ENCODE data around the gene WDR33.

WDR33 gene

DNA sequence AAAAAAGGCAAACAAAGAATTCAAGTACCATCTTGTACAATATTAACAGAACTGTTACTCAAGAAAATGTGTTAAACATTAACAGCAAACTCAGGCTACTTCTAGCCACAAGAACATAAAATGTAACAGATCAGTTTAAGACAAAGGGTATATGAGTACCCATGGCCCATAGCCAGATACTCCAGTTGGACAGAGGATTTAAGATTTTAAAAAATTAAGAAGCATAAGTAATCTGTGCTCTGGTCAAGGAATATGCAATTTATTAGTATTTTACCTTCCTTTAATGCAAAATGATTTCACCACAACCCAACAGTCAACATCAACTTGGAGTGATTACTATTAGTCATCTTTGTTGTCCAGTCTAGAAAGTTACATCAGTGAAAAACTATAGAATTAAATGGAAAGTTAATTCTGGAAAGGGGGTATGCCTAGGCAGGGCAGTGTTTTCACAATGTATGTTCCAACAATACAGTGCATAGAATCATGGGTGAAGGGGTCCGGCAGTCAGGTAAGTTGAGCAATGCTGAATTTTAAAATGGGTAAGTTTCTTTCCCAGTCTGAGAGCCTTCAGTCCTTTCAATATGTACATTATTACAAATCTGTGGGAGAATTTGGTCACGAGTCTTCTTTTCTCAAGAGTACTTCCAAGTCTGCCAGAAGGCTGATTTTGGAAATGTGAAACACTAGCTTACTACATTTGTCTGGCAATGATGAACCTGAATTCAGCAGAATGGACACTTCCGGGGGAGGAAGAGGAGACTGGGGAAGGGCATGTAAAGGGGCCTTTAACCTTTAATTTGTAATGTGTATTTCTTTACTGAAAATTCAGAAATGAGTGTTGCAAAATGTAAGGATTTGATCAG is 75.2 kb downstream of the WDR33 start:
- TF ChIP-seq, protein P1, sequence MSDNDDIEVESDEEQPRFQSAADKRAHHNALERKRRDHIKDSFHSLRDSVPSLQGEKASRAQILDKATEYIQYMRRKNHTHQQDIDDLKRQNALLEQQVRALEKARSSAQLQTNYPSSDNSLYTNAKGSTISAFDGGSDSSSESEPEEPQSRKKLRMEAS (IDR thresholded peaks at IDR 0.05) = no peak
- TF ChIP-seq EGR1 (IDR thresholded peaks at IDR 0.05) = no peak
- TF ChIP-seq CREB1 (IDR thresholded peaks at IDR 0.05; ENCODE audit: low read depth) = no peak
- TF ChIP-seq EP300 (IDR thresholded peaks at IDR 0.05; ENCODE audit: borderline replicate concordance) = no peak
- TF ChIP-seq CEBPB (IDR thresholded peaks at IDR 0.05) = no peak
- TF ChIP-seq NFIC (IDR thresholded peaks at IDR 0.05) = no peak
- TF ChIP-seq YY1 (IDR thresholded peaks at IDR 0.05; ENCODE audit: low read depth) = no peak
- no peak for TF ChIP-seq RAD21 (IDR thresholded peaks at IDR 0.05; ENCODE audit: low read depth)
- TF ChIP-seq, protein P2, sequence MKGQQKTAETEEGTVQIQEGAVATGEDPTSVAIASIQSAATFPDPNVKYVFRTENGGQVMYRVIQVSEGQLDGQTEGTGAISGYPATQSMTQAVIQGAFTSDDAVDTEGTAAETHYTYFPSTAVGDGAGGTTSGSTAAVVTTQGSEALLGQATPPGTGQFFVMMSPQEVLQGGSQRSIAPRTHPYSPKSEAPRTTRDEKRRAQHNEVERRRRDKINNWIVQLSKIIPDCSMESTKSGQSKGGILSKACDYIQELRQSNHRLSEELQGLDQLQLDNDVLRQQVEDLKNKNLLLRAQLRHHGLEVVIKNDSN (IDR thresholded peaks at IDR 0.05) = no peak
- TF ChIP-seq ZBTB7A (IDR thresholded peaks at IDR 0.05; ENCODE audit: low read depth) = no peak
- no peak for TF ChIP-seq TEAD4 (IDR thresholded peaks at IDR 0.05)
- TF ChIP-seq TCF12 (IDR thresholded peaks at IDR 0.05; ENCODE audit: low read depth) = no peak

DNA sequence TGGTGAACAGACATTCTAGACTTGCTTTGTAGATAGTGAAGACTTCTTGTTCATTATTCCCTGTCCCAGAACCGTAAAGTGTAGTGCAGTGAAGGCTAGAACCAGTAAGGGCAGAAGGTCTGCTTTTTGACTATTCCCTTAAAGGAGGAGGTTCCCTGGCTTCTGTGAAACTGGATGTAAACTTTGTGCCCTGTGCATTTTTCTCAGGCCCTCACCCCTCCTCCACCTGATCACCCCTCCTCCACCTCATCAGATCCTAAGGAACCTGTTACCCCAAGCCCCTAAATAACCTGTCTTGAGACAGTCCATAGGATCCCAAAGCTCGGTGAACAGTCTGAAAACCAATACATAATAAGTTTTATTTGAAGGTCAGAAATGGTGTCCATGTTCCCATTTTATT is 75.9 kb downstream of the WDR33 start:
- TF ChIP-seq, protein P1 (IDR thresholded peaks at IDR 0.05) = no peak
- TF ChIP-seq FOXM1 (IDR thresholded peaks at IDR 0.05; ENCODE audit: borderline replicate concordance, low read depth) (no peak), ZBTB7A (IDR thresholded peaks at IDR 0.05; ENCODE audit: low read depth) (no peak), NFIC (IDR thresholded peaks at IDR 0.05) (no peak), EGR1 (IDR thresholded peaks at IDR 0.05) (no peak), YY1 (IDR thresholded peaks at IDR 0.05; ENCODE audit: low read depth) (no peak), RAD21 (IDR thresholded peaks at IDR 0.05; ENCODE audit: low read depth) (no peak), CREB1 (IDR thresholded peaks at IDR 0.05; ENCODE audit: low read depth) (no peak)
- TF ChIP-seq, protein P3, sequence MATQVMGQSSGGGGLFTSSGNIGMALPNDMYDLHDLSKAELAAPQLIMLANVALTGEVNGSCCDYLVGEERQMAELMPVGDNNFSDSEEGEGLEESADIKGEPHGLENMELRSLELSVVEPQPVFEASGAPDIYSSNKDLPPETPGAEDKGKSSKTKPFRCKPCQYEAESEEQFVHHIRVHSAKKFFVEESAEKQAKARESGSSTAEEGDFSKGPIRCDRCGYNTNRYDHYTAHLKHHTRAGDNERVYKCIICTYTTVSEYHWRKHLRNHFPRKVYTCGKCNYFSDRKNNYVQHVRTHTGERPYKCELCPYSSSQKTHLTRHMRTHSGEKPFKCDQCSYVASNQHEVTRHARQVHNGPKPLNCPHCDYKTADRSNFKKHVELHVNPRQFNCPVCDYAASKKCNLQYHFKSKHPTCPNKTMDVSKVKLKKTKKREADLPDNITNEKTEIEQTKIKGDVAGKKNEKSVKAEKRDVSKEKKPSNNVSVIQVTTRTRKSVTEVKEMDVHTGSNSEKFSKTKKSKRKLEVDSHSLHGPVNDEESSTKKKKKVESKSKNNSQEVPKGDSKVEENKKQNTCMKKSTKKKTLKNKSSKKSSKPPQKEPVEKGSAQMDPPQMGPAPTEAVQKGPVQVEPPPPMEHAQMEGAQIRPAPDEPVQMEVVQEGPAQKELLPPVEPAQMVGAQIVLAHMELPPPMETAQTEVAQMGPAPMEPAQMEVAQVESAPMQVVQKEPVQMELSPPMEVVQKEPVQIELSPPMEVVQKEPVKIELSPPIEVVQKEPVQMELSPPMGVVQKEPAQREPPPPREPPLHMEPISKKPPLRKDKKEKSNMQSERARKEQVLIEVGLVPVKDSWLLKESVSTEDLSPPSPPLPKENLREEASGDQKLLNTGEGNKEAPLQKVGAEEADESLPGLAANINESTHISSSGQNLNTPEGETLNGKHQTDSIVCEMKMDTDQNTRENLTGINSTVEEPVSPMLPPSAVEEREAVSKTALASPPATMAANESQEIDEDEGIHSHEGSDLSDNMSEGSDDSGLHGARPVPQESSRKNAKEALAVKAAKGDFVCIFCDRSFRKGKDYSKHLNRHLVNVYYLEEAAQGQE (IDR thresholded peaks at IDR 0.05; ENCODE audit: low read depth) = no peak

- TF ChIP-seq, protein P1 (IDR thresholded peaks at IDR 0.05) = no peak
- no peak for TF ChIP-seq TCF12 (IDR thresholded peaks at IDR 0.05; ENCODE audit: low read depth)
Measured at GRCh38 chr2:127733816-127734537, 77.0 kb downstream of the WDR33 start.

- TF ChIP-seq, protein P1 (IDR thresholded peaks at IDR 0.05) = no peak
- no peak for TF ChIP-seq EP300 (IDR thresholded peaks at IDR 0.05; ENCODE audit: borderline replicate concordance)
- TF ChIP-seq EGR1 (IDR thresholded peaks at IDR 0.05) = no peak
- no peak for TF ChIP-seq ZBTB7A (IDR thresholded peaks at IDR 0.05; ENCODE audit: low read depth)
- TF ChIP-seq NFIC (IDR thresholded peaks at IDR 0.05) = no peak
- TF ChIP-seq, protein P3 (IDR thresholded peaks at IDR 0.05; ENCODE audit: low read depth) = no peak
- TF ChIP-seq, protein P2 (IDR thresholded peaks at IDR 0.05) = no peak
- TF ChIP-seq FOXM1 (IDR thresholded peaks at IDR 0.05; ENCODE audit: borderline replicate concordance, low read depth) = no peak
- TF ChIP-seq CEBPB (IDR thresholded peaks at IDR 0.05) = no peak
- no peak for TF ChIP-seq CREB1 (IDR thresholded peaks at IDR 0.05; ENCODE audit: low read depth)
- no peak for TF ChIP-seq TAF1 (IDR thresholded peaks at IDR 0.05; ENCODE audit: low read depth)
- no peak for TF ChIP-seq TEAD4 (IDR thresholded peaks at IDR 0.05)
- TF ChIP-seq YY1 (IDR thresholded peaks at IDR 0.05; ENCODE audit: low read depth) = no peak
- no peak for TF ChIP-seq TCF12 (IDR thresholded peaks at IDR 0.05; ENCODE audit: low read depth)
- TF ChIP-seq RAD21 (IDR thresholded peaks at IDR 0.05; ENCODE audit: low read depth) = no peak
Measured at GRCh38 chr2:127733113-127733815, 77.7 kb downstream of the WDR33 start.

Data from Ishikawa (cell line).